Fibroblast of skin of left quadriceps (primary cell): ENCODE measurements around the gene MAN2A1.
A peak's percentile ranks its signal among the peaks of the same experiment; 100 is the strongest.
"Not testable (repeated sequence)": the region's sequence is repeated elsewhere in the genome, so short reads cannot be mapped to it uniquely, and the experiment has no call there.

ENCODE experiments used
- DNase-seq, 2 experiments: peaks; one replicate each; pipeline ENCODE4 v3.0.0-alpha.2; 2013; ENCODE audit warnings: low read depth in 2 of 2

MAN2A1 gene

DNA sequence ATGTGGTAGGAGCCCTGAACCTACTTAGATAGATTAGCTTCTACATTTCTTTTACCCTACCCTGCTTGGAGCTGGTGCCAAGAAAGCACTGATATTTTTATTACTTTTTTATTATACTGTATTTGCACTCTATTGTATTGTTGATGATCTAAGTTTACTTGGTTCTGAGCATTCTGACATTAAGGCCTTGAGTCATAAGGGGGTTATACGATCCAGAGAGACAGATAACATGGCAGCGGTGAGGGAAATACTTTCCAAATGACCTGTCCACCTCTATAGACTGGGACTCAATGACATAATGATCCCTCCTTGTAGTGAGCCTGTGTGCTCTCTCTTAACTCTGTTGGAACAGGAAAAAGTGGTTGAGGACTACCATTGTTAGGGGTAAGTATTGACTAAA is 176.3 kb downstream of the MAN2A1 start:
- DNase-seq = no peak

DNA sequence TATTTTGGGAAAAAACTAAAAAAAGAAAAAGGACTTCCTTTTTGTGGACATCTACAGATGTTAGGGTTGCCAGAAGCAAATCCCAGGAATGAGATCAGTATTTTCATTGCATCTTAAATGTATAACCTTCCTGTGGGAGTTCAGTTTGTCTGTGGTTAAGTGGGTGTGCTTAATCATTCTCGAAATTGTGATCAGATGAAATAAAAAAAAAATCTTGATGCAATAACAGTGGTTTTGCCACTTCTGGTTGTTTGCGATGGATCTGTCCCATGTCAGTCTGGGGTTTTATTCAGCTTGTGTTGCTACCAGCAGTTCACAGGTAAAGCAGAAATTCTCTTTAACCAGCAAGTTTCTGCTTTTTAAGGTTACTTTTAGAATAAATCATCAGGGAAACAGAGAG is 179.0 kb downstream of the MAN2A1 start:
- peak; percentile 41 to 51 for DNase-seq

GRCh38 chr5:109873687-109874086 is 184.0 kb downstream of the MAN2A1 start:
- no peak for DNase-seq

DNA sequence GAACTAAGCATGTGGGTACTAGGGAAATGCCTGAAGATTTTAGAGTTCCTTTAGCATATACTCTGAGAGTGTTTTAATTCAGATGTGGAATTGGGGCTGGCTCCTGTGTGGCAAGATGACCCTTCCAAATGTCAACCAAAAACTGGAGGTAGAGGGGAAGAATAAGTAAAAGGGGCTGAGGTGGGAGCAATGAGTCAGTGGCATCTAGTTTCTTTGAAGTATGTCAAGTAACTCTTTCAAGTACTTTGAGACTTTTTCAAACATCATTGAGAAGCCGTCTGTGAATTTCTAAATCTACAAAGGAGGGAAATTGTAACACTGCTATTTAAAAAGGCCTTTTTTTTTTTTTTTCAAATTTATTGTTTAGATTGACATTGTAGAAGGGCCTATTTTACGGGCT is 184.4 kb downstream of the MAN2A1 start:
- no peak for DNase-seq

DNA sequence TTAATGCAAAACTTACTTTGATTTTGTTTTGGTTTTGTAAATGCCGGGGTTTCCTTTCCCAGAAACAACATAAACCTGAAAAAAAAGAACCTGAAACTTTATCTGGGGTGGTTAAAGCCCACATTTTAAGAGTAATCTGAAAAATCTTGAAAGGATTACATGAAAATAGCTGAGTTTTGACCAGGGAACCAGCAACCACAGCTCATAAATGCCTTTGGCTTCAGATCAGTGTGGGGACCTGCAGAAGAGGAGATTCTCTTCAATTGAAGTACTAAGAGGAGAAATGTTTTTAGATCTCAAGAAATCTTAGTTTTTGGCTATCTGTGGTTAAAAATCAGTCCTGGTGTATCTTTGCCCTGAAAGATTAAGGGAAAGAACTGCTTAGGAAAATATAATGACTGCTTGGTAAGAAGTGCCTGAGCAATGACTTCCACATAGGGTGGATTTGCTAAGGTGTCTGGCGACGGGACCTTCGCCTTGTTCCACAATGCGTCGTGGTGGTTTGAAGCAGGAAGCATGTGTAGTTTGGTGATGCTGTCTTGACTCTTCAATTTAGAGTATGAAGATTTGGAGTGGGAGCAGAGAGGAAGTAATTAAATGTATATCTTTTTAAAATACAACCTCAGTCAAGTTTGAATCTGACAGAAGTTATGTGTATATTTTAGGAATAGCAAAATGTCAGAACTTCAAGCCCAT is 186.5 kb downstream of the MAN2A1 start:
- DNase-seq = no peak

DNA sequence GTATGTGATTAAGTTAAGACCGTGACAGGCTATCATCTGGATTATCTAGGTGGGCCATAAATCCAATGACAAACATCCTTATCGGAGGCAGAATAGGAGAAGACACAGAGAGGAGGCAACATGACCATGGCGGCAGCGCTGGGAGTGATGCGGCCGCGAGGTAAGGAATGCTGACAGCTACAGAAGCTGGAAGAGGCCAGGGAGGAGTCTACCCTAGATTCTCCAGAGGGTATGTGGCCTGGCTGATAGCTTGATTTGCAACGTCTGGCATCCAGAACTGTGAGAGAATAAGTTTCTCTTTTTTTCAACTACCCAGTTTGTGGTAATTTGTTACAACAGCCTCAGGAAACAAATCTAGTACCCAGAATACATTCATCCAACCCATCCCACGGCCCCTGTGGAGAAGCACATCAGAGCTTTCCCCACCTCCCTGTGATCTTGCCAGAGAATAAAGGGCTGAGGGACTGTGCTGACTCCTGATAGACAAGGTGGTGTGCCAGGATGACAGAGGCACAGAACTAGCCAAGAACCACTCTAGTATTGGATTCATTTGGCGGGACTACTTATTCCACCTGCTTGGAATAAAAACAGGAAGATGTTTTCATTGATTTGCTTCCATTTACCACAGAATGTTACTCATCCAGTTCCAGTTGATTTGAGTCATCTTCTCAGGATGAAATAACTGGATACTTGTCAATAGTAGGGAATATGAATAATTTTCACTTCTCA is 187.4 kb downstream of the MAN2A1 start:
- peak; percentile 31 to 44 for DNase-seq

DNA sequence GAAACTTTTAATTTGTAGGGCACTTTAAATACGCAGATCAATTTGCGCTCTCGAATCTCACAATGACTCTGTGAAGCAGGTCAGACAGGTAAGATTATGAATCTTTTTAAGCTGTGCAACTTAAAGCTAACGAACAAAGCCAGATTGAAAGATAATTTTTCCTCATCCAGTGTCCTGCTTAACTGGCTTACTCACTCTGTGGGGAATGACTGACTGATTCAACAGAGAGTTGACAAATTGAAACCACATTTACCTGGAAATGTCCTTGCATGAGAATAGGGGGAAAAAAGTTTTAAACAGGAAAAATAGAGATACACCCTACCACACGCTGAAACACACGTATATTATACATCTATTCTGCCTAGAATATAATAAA is 187.9 kb downstream of the MAN2A1 start:
- no peak for DNase-seq

DNA sequence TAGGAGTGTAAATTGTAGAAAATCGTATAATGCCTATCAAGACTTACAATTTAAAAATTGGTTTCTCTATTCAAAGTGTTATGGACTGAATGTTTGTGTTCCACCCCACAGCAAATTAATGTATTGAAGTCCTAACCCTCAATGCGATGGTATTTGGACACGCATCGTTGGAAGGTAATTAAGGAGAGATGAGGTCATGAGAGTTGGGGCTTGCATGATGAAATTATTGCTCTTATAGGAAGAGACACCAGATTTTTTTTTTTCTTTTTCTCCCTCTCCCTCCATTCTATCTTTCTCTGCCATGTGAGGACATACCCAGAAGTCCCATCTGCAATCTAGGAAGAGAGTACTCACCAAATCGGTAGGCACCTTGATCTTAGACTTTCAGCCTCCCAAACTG is 189.2 kb downstream of the MAN2A1 start:
- DNase-seq = no peak

- DNase-seq = no peak
Measured at GRCh38 chr5:109880907-109881685, 191.4 kb downstream of the MAN2A1 start.

GRCh38 chr5:109882546-109882945 is 192.8 kb downstream of the MAN2A1 start:
- no peak for DNase-seq

- DNase-seq = no peak
Measured at GRCh38 chr5:109884676-109885075, 194.9 kb downstream of the MAN2A1 start.

DNA sequence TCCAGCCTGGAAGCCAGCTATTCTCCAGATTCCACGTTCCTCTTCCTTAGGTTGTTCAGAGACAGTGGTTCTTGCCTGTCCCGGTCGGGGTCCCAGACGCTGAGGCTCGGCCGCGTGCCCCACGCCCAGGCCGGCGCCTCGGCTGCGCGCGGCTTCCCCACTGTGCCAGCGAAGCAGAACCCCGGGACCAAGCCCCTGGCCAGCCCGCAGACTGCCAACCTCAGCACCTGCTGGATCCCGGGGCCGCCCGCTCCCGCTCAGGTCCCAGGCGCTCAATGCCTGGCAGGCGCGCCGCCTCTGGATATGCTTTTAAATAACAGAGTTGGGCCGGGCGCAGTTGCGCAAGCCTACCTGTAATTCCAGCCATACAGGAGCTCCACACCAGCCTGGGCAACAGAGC is 195.5 kb downstream of the MAN2A1 start:
- DNase-seq = no peak

DNA sequence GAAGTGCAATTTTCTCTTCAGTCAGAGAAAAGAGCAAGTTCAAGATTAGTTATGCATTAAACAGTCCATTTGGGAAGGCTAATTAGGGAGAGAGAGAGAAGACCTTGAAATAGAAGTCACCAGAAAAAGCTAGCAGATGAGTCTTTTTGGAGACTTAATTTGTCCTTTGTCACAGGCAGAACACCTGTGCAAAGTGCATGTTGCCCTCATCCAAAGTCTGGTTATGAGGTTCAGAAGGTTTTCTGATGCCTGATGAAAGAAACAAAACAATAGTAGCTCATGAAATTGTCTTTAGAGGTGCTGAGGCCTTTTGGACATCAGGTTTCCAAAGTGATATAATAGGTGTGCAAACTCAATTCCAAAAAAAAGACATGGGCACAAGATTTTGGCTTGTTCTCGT is 199.3 kb downstream of the MAN2A1 start:
- no peak for DNase-seq

GRCh38 chr5:109893271-109893670 is 203.5 kb downstream of the MAN2A1 start:
- not testable (repeated sequence) for DNase-seq

- DNase-seq = no peak
Measured at GRCh38 chr5:109898269-109899162, 208.8 kb downstream of the MAN2A1 start.

GRCh38 chr5:109899163-109899535 is 209.4 kb downstream of the MAN2A1 start:
- DNase-seq = no peak

DNA sequence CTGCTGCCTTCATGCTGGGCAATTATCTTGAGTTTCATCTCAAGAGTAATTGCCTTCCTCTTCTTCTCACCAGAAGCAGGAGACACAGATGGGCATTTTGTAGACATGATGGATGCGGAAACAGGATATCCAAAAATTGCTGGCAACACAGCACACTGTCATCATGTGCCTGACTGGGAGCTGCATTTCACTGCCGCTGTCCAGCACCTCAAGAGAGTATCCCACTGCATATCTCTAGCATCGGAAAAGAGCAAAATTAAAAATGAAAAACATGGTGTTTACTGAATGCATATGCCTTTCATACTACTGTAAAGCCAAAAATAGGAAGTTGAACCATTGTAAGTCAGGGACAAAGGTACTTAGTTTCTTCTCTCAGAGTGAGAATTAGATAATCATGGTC is 210.7 kb downstream of the MAN2A1 start:
- no peak for DNase-seq

DNA sequence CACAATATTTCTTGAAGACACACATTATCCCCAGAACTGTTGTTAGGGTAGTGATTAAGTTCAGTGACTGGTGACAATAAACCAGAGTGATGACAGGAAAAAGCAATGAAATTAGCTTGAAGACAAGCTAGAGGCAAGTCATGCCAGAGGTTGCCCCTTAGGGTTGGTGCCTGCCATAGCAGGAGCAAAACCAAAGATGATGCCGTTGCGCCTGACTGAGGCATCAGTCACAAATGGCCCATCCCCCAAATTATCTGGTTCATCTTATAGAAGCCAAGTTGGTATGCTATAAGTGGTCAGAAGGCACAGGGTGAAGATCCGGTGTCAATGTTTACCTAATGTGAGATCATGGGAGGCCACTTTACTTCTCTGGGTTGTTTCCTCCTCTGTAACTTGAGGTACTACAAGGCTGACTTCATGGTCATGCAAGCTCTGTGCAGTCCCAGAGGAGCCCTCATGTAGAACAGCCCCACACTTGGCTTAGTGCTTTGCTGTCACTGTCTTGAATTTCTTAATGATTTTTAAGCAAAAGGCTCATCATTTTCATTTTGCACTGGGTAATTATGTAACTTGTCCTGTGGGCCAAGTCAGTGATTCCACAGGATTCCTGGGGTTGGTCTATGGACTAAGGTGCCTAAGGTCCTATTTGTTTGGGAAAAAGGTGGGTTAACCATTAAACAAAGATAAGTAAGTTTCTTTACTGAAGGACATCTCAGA is 211.3 kb downstream of the MAN2A1 start:
- no peak for DNase-seq

DNA sequence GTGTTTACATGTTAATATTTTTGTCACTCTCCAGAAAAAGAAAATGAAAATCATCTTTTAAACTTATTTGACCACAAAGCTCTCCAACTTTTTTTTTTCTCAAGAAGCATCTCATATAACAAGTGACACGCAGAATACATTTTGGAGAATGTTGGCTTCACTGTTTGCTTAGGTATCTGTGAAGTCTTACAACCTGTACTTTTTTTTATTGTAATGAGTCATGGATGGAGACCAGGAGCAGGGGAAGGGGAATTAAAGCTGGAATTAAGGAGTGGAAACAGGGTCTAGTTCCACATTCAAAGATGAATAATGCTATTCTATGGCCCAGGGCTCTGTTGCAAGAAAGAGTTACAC is 211.9 kb downstream of the MAN2A1 start:
- DNase-seq = no peak

DNA sequence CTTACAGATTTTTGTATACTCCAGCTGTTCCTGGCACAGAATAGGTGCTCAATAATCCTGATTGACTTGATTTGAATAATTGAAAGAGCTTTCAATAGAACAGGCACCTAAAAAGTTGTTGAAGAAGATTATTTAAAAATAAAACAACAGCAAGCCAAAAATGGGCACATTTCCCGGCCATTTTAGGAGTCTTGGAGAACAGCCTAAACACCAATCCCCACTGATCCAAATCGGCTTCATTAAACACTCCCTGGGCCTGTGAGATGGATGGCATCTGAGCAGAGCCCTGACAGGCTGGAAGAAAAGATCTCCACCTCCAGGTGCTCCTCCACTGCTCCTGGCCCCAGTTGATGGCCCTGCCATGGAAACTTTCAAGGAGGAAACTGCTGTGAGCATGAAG is 213.3 kb downstream of the MAN2A1 start:
- no peak for DNase-seq

GRCh38 chr5:109905906-109906305 is 216.2 kb downstream of the MAN2A1 start:
- DNase-seq = no peak
